ENCODE data around the gene TTC7B.

Gene TTC7B

GRCh38 chr14:90587252-90587910 lies 228.8 kb downstream of the TTC7B start:
- no peak for DNase-seq

GRCh38 chr14:90585106-90585505 lies 231.1 kb downstream of the TTC7B start:
- no peak for DNase-seq

- no peak for DNase-seq
Measured at GRCh38 chr14:90583916-90584605, 232.2 kb downstream of the TTC7B start.

- DNase-seq: no peak
Measured at GRCh38 chr14:90583427-90583826, 232.8 kb downstream of the TTC7B start.

- DNase-seq: no peak
Measured at GRCh38 chr14:90582166-90582565, 234.1 kb downstream of the TTC7B start.

- DNase-seq: no peak
Measured at GRCh38 chr14:90581745-90582144, 234.5 kb downstream of the TTC7B start.

GRCh38 chr14:90580377-90581335 lies 235.6 kb downstream of the TTC7B start:
- no peak for DNase-seq

- DNase-seq: no peak
Measured at GRCh38 chr14:90579816-90580215, 236.4 kb downstream of the TTC7B start.

- no peak for DNase-seq
Measured at GRCh38 chr14:90579088-90579487, 237.1 kb downstream of the TTC7B start.

GRCh38 chr14:90578283-90578985 lies 237.8 kb downstream of the TTC7B start:
- no peak for DNase-seq

- DNase-seq: no peak
Measured at GRCh38 chr14:90577661-90578282, 238.5 kb downstream of the TTC7B start.

GRCh38 chr14:90576981-90577660 lies 239.1 kb downstream of the TTC7B start:
- no peak for DNase-seq

- no peak for DNase-seq
Measured at GRCh38 chr14:90576581-90576980, 239.6 kb downstream of the TTC7B start.

- DNase-seq: no peak
Measured at GRCh38 chr14:90575781-90576180, 240.4 kb downstream of the TTC7B start.

GRCh38 chr14:90575336-90575735 lies 240.9 kb downstream of the TTC7B start:
- no peak for DNase-seq

- no peak for DNase-seq
Measured at GRCh38 chr14:90574188-90575131, 241.8 kb downstream of the TTC7B start.

- no peak for DNase-seq
Measured at GRCh38 chr14:90573385-90574105, 242.7 kb downstream of the TTC7B start.

GRCh38 chr14:90572441-90573150 lies 243.6 kb downstream of the TTC7B start:
- DNase-seq: no peak
